HCT116 (cell line): ENCODE measurements around the gene NCBP2. TPM values are rescaled to one million over a fixed set of nuclear protein-coding genes. Genes with fewer than 3 reads are reported as not detected.

Experiments used
- ATAC-seq: fragments of 200-7000 bp; cut with Tn5 transposase; 2 replicates; pipeline ENCODE4 v1.9.1; 2020; ENCODE audit warnings: mild to moderate bottlenecking, moderate library complexity
- BruUV-seq: library from RNA; stranded (reverse); fragments of 400-500 nt; replicated peaks from 2 replicates; lab custom pipeline; 2021; lab: Mats Ljungman, UMichigan
- CTCF ChIA-PET: fragments of 300-600 bp; sonication (Branson Sonifier 250); formaldehyde crosslinking; loops from one replicate; lab custom pipeline; 2021; ENCODE audit warnings: antibody characterized with exemption; lab: Charles Lee
- POLR2A ChIA-PET: fragments of 300-600, 350-600 bp; sonication (Branson Sonifier 250); formaldehyde crosslinking; loops from one replicate; lab custom pipeline; 2021; ENCODE audit warnings: antibody characterized with exemption; lab: Charles Lee
- RAD21 ChIA-PET, 2 experiments: fragments of 300-600 bp; sonication (Branson Sonifier 250); formaldehyde crosslinking; loops; one replicate each; lab custom pipeline; 2023; ENCODE audit warnings: low total read pairs in 2 of 2; ENCODE audit not compliant: uncharacterized antibody in 2 of 2, unreplicated experiment in 2 of 2, low non-redundant PET in 1 of 2; lab: Charles Lee
- DNase-seq: peaks from one replicate; pipeline ENCODE4 v3.0.0-alpha.2; 2010; ENCODE audit warnings: low read depth, low spot score
- H2AFZ ChIP-seq: fragments of 200-600 bp; shearing (Covaris generic), sonication (generic); 2 replicates; pipeline ENCODE4 v1.6.1; 2017; ENCODE audit warnings: low read depth, mixed run types, mixed read lengths, antibody characterized with exemption, low read length; ENCODE audit not compliant: poor library complexity, severe bottlenecking
- H3K27ac ChIP-seq: 2 replicates; pipeline ENCODE4 v1.5.1; 2012; ENCODE audit warnings: low read depth, low read length
- H3K27me3 ChIP-seq: fragments of 200-600 bp; sonication (generic); 2 replicates; pipeline ENCODE4 v1.6.1; 2016; ENCODE audit warnings: mixed run types, low read length, mixed read lengths; ENCODE audit not compliant: insufficient read depth
- H3K36me3 ChIP-seq, 2 experiments: fragments of 200-500 bp in 1 of 2; fragments of 200-600 bp in 1 of 2; sonication (Bioruptor generic) in 1 of 2; sonication (generic) in 1 of 2; 2 replicates each; pipeline versions ENCODE4 v1.5.1 to v1.6.1; 2014 to 2016; ENCODE audit warnings: low read length in 2 of 2, inconsistent platforms in 1 of 2, mixed read lengths in 1 of 2, mixed run types in 1 of 2; ENCODE audit not compliant: insufficient read depth in 2 of 2, control insufficient read depth in 1 of 2
- H3K4me1 ChIP-seq, 2 experiments: fragments of 200-600 bp in 1 of 2; sonication (generic) in 1 of 2; 2 replicates each; pipeline versions ENCODE4 v1.5.1 to v1.6.1; 2012 to 2017; ENCODE audit warnings: low read length in 2 of 2, inconsistent platforms in 1 of 2, mild to moderate bottlenecking in 1 of 2, mixed read lengths in 1 of 2, mixed run types in 1 of 2, moderate library complexity in 1 of 2; ENCODE audit not compliant: insufficient read depth in 2 of 2, control insufficient read depth in 1 of 2
- H3K4me2 ChIP-seq: fragments of 200-600 bp; sonication (generic); 2 replicates; pipeline ENCODE4 v1.6.1; 2017; ENCODE audit warnings: mixed run types, low read length, mixed read lengths
- H3K4me3 ChIP-seq, 2 experiments: fragments of 200-600 bp in 1 of 2; sonication (generic) in 1 of 2; replicated peaks in 1 of 2; 2 replicates each; pipeline ENCODE4 v1.5.1; 2011 to 2016; ENCODE audit warnings: low read length in 2 of 2, control low read depth in 1 of 2, low read depth in 1 of 2, mild to moderate bottlenecking in 1 of 2, mixed read lengths in 1 of 2, mixed run types in 1 of 2
- H3K79me2 ChIP-seq: fragments of 200-600 bp; sonication (generic); 2 replicates; pipeline ENCODE4 v1.6.1; 2017; ENCODE audit warnings: mild to moderate bottlenecking, mixed run types, low read length, moderate library complexity, mixed read lengths; ENCODE audit not compliant: insufficient read depth
- H3K9ac ChIP-seq: fragments of 200-600 bp; sonication (generic); 2 replicates; pipeline ENCODE4 v1.6.1; 2016; ENCODE audit warnings: low read length, mixed read lengths
- H3K9me2 ChIP-seq: fragments of 200-600 bp; sonication (generic), shearing (Covaris generic); 2 replicates; pipeline ENCODE4 v1.6.1; 2017; ENCODE audit warnings: mixed run types, mild to moderate bottlenecking, moderate library complexity; ENCODE audit not compliant: insufficient read depth
- H3K9me3 ChIP-seq, 2 experiments: fragments of 200-500 bp in 1 of 2; fragments of 200-600 bp in 1 of 2; sonication (Bioruptor generic) in 1 of 2; sonication (generic) in 1 of 2; 2 replicates each; pipeline ENCODE4 v1.6.1; 2014 to 2017; ENCODE audit warnings: low read length in 2 of 2, mixed read lengths in 2 of 2, inconsistent platforms in 1 of 2, low read depth in 1 of 2, mild to moderate bottlenecking in 1 of 2, mixed run types in 1 of 2, moderate library complexity in 1 of 2; ENCODE audit not compliant: control insufficient read depth in 1 of 2, insufficient read depth in 1 of 2
- H4K20me1 ChIP-seq: fragments of 200-600 bp; sonication (generic), shearing (Covaris generic); 2 replicates; pipeline ENCODE4 v1.6.1; 2017; ENCODE audit warnings: mixed run types, mild to moderate bottlenecking, moderate library complexity; ENCODE audit not compliant: insufficient read depth
- CEBPB ChIP-seq: IDR thresholded peaks from 2 replicates; pipeline ENCODE4 v1.6.1; 2012; ENCODE audit warnings: low read depth
- FOSL1 ChIP-seq: IDR thresholded peaks from 2 replicates; pipeline ENCODE4 v1.6.1; 2012; ENCODE audit warnings: low read depth
- POLR2AphosphoS5 ChIP-seq: IDR thresholded peaks from 2 replicates; pipeline ENCODE4 v1.6.1; 2011; ENCODE audit warnings: mild to moderate bottlenecking, low read depth, low read length, moderate library complexity
- intact Hi-C: fragments of 100-400 bp; cut with micrococcal nuclease; formaldehyde crosslinking; loops from 2 replicates; pipeline ENCODE4 v1.10.0; 2022
- total RNA-seq: library from RNA; stranded (reverse); gene quantifications from one replicate; pipeline ENCODE4 v1.2.1, GENCODE V29; 2021; ENCODE audit not compliant: unreplicated experiment
- TF ChIP-seq, protein P1 (sequence below), 3 experiments: fragments of 200-600 bp in 1 of 3; sonication (generic) in 1 of 3; IDR thresholded peaks in 2 of 3; conservative IDR thresholded peaks in 1 of 3; 2 replicates each; pipeline ENCODE4 v1.5.1; 2012 to 2017; ENCODE audit warnings: low read depth in 2 of 3, low read length in 2 of 3, antibody characterized with exemption in 1 of 3, borderline replicate concordance in 1 of 3, control low read depth in 1 of 3, mild to moderate bottlenecking in 1 of 3, mixed read lengths in 1 of 3, mixed run types in 1 of 3, moderate library complexity in 1 of 3; ENCODE audit not compliant: insufficient read depth in 1 of 3
- TF ChIP-seq, protein P2 (sequence below): IDR thresholded peaks from 2 replicates; pipeline ENCODE4 v1.6.1; 2012

The NCBP2 gene
- total RNA-seq, 1 experiment from 2014 or later: 82.4 TPM

DNA sequence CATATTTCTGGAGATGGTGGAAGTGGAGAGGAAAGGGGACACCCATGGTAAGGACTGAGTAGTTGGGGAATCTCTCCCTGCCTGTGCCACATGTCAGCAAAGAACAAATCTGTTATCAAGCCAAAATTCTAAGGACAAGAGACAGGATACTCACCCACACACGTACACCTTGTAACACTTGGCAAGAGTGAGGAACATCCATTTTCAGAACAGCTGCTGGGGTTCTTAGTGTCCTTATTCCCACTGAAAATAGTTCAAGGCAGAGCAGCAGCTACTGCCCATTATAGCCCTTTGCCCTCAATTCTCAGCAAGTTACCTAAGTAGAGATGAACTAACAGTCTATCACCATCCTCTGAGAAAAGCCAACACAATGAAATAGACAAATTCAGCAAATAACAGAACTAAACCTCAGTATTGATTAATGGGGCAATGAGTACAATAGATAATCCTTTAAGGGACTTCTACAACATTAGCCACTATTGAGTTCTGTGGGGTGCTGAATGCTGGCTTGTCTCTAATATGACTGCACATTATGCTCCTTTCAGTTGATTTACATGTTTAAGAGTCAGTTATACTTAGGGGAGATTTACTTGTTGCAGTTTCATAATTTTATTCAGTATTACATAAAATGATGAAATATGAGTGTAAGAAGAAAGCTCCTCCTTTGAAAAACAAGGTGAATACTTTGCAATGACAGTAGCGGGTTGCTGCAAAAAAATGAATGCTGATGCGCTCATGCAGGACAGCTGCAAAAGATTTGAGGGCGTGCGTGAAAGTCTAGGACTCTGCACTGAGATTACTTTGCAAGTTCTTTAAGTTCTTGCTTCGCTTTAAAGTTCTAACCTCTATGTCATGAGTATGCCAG, 52.3 kb downstream of the NCBP2 start:
- intact Hi-C loops: no loop called here
- TF ChIP-seq FOSL1: no peak
- peak; percentile 31; the same call in 1 of the 2 replicates for TF ChIP-seq CEBPB
- TF ChIP-seq, protein P1, sequence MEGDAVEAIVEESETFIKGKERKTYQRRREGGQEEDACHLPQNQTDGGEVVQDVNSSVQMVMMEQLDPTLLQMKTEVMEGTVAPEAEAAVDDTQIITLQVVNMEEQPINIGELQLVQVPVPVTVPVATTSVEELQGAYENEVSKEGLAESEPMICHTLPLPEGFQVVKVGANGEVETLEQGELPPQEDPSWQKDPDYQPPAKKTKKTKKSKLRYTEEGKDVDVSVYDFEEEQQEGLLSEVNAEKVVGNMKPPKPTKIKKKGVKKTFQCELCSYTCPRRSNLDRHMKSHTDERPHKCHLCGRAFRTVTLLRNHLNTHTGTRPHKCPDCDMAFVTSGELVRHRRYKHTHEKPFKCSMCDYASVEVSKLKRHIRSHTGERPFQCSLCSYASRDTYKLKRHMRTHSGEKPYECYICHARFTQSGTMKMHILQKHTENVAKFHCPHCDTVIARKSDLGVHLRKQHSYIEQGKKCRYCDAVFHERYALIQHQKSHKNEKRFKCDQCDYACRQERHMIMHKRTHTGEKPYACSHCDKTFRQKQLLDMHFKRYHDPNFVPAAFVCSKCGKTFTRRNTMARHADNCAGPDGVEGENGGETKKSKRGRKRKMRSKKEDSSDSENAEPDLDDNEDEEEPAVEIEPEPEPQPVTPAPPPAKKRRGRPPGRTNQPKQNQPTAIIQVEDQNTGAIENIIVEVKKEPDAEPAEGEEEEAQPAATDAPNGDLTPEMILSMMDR (IDR thresholded peaks at IDR 0.05 in 2 of 3, conservative IDR thresholded peaks at IDR 0.05 in 1 of 3; ENCODE audit: borderline replicate concordance in 1 of 3, insufficient read depth in 1 of 3, low read depth in 2 of 3, low read length in 2 of 3): no peak
- no peak for TF ChIP-seq POLR2AphosphoS5
- TF ChIP-seq, protein P2, sequence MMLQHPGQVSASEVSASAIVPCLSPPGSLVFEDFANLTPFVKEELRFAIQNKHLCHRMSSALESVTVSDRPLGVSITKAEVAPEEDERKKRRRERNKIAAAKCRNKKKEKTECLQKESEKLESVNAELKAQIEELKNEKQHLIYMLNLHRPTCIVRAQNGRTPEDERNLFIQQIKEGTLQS: no peak
- peaks cover 2 to 16% of the 10 kb centered on the region in 2 experiments; a peak in 2 of 4 replicates for H3K36me3 ChIP-seq
- no TSS peak for BruUV-seq
- no peaks in the 10 kb centered on the region for H3K9me2 ChIP-seq
- ChIA-PET CTCF (no interaction called here), POLR2A (interaction anchor here (0.7 kb wide), 1 partner anchor 258 kb away, joined by 3 read pairs; no protein-coding TSS in a partner anchor), RAD21 (no interaction called here)
- H3K4me2 ChIP-seq: no peak overlapping the region
- H3K9ac ChIP-seq: no peak overlapping the region
- no peak overlapping the region for H2AFZ ChIP-seq
- ATAC-seq: no peak
- peaks cover 90% of the 10 kb centered on the region for H3K79me2 ChIP-seq
- no peaks in the 10 kb centered on the region for H3K4me1 ChIP-seq
- no peak overlapping the region for H3K27ac ChIP-seq
- DNase-seq: no peak
- no peaks in the 10 kb centered on the region for H3K27me3 ChIP-seq
- no peaks in the 10 kb centered on the region for H3K9me3 ChIP-seq
- H4K20me1 ChIP-seq: peaks cover 10% of the 10 kb centered on the region; the same call in 1 of the 2 replicates
- no peak overlapping the region for H3K4me3 ChIP-seq
